G401 (cell line): ENCODE results near the gene PEX19. TPM values are rescaled to one million over a fixed set of nuclear protein-coding genes. Genes with fewer than 3 reads are reported as not detected.

Source experiments
- DNase-seq: peaks from one replicate; pipeline ENCODE4 v3.0.0-alpha.2; 2015; ENCODE audit warnings: low spot score
- in situ Hi-C: cut with HindIII; loops from 2 replicates; pipeline ENCODE4 v1.10.0; 2016; ENCODE audit warnings: low sequenced_read_pairs, mixed read lengths
- total RNA-seq: library from RNA; depleted of rRNA; stranded (reverse); fragments of >200 nt; shearing (Covaris generic); gene quantifications from 2 replicates; pipeline ENCODE4 v1.2.3, GENCODE V29; 2014

PEX19 gene
- total RNA-seq, 1 experiment from 2014 or later = 50.0 TPM

DNA sequence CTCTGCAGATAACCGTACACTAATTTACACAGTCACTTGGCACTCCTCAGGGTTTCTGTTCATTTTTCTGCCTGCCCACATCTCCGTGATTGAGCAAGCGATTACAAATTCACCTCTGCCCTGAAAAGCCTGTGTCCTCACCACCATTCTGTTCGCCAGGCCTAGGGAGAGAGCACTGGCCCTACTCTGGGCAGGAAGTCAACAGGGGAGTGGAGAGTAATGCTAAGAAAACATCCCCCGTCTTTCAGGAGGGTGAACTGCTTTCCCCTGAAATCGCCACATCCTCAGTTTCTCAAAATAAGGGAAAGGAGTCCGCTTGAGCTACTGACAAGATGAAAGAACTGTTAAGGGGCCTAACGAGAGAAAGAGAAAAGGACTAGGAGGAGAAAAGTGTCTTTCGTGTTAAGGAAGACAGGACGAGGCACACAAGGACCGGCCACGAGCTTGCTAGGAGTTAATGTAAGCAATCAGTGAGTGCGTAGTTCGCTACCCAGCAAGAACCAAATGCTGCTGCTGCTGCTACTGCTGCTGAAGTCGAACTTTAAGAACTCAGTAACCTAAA is 632 bp downstream of the PEX19 start:
- in situ Hi-C loops = loop anchor here (5.0 kb wide), 1 partner anchor 67 kb away; no protein-coding TSS in a partner anchor
- peak; percentile 31 for DNase-seq

DNA sequence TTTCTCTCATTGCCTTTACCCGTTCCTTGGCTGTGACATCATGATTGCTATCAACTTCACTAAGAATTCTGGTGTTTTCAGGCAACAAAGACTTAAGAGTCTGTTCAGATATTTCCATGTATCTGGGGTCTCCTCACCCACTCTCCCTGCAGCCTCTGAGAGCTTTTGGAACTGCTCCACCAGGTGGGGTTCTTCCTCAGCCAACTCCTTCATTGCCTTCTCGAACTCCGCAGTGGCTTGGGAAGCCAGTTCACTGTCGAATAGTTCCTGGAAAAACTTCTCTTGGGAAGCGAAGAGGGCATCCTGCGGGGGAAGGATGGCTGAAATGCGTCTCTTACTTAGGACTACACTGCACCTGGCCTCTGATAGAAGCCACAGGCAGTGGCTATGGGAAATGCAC is 2.1 kb downstream of the PEX19 start:
- in situ Hi-C loops = loop anchor here (5.0 kb wide), 1 partner anchor 66 kb away; no protein-coding TSS in a partner anchor
- no peak for DNase-seq

DNA sequence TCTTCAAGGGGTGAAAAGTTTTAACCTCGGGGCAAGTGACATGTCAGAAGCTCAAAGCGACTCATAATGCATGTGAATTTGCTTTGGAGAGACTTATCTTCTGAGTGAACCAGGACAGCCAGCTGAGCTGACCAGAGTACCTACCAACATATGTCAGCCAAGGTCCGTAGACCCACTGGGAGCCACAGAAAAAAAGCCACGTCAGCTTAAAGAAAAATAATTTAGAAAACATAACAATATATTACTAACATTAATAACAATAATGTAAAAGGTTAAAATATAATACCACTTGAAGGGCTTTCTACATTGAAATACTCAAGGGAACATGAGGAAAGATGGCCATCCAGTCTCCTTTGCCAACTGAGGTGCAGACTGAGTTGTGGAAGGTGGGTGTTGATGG is 6.9 kb downstream of the PEX19 start:
- DNase-seq = no peak
- in situ Hi-C loops = no loop called here

DNA sequence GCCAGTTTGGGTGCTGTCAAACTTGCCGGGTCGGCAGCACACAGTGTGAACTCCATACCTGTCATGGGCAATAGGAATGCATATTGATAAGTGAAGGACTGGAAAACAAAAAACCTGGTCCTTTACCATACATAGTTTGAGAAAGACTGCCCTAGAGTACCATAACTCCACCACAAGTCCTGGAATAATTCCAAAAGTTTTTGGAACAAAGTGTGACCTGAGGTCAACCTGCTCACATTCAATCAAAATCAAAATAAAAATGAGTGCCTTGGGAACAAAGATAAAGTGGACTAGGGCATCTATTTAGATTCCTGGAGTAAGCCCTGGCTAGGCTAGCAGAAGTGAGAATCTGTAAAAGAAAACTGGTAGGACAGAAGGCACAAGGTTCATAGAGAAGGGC is 7.6 kb downstream of the PEX19 start:
- no peak for DNase-seq
- in situ Hi-C loops = no loop called here

DNA sequence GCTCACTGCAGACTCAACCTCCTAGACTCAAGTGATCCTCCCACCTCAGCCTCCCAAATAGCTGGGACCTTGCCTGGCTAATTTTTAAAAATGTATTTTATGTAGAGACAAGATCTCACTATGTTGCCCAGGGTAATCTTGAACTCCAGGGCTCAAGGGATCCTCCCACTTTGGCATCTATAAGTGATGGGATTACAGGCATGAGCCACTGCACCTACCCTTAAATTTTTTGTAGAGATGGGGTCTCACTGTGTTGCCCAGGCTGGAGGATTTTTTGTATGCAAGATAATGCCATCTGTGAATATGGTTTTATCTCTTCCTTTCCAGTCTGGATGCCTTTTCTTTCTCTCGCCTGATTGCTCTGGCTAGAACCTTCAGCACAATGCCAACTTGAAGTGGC is 13.9 kb downstream of the PEX19 start:
- in situ Hi-C loops = no loop called here
- DNase-seq = no peak

DNA sequence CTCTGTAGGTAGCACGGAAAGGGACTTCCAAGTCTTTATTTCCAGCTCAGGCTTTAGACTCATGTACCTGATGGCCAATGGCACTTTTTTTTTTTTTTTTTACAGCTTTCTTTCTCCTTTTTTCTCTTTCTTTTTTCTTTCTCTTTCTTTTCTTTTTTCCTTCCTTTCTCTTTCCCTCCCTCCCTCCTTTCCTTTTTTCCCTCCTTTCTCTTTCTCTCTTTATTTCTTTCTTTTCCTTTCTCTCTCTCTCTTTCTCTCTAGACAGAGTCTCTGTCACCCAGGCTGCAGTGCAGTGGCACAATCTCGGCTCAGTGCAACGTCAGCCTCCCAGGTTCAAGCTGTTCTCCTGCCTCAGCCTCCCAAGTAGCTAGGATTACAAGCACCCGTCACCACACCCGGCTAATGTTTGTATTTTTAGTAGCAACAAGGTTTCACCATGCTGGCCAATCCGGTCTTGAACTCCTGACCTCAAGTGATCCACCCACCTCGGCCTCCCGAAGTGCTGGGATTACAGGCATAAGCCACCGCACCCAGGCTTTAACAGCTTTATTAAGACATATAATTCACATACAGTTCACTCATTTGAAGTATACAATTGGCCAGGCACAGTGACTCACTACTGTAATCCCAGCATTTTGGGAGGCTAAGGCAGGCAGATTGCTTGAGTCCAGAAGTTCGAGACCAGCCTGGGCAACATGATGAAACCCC is 17.5 kb downstream of the PEX19 start:
- in situ Hi-C loops = no loop called here
- DNase-seq = no peak

DNA sequence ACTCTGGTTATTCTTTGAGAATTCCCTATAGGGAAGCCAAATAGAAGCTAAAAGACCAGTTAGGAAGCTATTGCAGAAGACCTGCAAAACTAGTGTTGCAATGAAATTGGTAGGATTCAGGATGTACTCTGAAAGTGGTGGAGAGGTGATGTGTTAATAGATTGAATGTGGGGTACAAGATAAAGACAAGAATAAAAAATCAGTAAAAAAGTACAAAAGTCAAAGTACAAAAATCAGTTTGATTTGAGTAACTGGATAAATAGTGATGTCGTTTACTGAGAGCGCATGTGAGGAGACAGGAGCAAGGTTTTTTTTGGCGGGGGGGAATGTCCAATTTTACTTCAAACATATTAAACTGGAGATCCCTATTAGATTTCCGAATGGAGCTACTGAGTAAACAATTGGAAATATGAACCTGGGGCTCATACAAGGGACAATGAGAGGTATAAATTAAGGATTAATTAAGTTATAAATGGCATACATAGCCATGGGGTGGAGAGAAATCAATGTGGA is 20.1 kb downstream of the PEX19 start:
- DNase-seq = no peak
- in situ Hi-C loops = no loop called here

DNA sequence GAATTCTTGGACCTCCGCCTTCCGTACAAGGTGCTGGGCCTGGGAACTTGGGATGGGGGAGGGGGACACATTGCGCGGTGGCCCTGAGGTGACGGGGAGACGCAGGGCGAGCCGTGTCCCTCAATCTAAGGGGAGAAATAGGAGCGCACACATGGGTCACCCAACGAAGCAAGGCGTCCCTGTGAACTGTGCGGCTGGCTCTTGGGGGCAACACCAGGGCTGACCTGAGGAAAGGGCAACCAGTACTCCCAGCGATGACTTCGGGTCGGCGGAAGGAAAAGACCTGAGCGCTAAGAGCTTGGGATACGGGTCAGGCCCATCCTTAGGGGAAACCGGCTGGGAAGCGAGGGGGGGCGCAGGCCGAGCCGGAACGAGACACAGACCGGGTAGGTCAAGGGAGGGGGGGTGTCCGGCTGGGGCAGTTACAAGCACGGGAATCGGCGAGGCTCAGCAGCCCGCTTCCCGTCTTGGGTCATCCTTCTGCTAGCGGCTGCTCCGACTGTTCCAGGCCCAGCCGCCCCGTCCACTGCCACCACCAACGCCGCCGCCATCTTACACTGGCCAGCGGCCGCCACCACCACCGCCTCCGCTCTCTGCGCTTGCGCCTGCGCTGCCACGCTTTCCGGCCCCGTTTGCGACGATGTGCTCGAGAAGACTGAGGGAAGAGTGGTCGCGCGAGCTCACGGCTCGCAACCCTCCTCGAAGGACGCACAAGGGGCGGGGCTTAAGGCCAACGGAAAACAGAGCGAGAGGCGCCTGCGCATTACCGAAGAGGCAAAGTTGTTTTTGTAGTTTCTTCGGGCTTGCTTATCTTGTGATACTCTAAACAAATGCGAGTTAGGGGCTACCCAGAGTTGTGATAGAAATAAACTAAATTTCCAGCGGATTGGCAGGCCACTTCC is 22.8 kb downstream of the PEX19 start, which contains the start of gene DCAF8:
DCAF8 (minus strand) TSS at position 657 of the 902 bp plus-strand sequence. CDS start 18,541 bp downstream, outside the sequence.
- in situ Hi-C loops = no loop called here
- DNase-seq = peak; percentile 98

DNA sequence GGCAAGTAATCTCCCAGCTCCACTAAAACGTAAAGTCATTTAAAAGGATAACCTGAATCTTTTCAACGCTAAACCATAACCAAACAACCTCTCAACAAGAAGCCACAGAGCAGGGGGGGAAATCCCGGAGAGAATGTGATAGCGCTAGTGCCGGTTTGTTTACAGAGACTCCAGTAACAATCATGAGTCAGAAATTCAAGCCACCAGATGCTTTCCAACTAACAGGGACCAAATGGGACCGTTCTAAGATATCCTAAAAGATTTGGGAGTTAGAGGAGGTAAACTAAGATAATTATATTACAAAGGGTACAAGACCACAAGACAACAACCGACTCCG is 23.4 kb downstream of the PEX19 start:
- peak; percentile 65 for DNase-seq
- in situ Hi-C loops = no loop called here

DNA sequence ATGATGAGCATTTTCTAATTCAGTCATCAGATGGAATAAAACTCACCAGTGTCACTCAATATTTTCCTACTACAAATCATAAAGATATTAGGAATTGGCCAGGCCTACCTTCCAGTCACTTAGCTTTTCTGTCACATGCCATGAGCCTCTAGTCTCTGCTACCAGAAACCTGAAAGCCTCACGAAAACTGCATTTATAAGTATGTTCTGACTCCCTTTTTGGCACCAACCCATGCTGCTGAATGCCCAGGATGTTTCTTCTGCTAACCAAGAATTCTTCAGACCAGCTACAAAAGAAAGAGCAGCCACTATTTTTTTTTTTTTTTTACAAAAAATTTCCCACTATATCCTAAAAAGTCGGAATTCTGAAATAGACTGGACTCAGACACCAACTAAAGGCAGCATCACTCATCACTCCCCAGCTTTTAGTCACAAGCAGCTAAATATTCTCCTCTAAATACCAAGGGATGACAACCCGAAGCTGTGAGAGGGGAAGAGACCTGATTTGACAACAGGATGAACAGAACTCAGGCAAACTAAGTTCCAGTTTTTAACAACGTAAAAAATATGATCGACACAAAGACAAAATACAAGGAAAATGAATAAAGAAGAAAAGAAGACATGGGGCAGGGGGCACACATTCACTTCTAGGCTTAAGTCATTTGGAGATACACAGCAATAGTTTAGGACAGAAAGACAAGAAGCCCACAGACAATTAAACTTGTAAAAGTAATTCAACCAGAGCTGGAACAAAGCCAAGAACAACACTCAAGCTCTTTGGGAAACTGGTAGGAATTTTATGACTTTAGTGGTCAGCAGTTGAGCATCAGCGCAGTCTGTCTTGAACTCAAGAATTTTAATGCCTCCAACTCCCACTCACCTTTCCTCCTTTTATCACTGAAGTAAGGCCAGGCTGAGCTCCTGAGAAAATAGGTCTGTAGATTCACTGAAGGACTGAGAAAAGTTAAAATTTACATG is 24.2 kb downstream of the PEX19 start:
- in situ Hi-C loops = no loop called here
- no peak for DNase-seq

- in situ Hi-C loops = no loop called here
- DNase-seq = no peak
Observed at GRCh38 chr1:160258177-160258798, 26.6 kb downstream of the PEX19 start.

- no peak for DNase-seq
Observed at GRCh38 chr1:160257411-160258015, 27.4 kb downstream of the PEX19 start.

GRCh38 chr1:160256396-160257046 is 28.4 kb downstream of the PEX19 start:
- no peak for DNase-seq

More at GRCh38 chr1:160257411-160258015, 27.4 kb downstream of the PEX19 start:
- in situ Hi-C loops = no loop called here

GRCh38 chr1:160255781-160256300 is 29.1 kb downstream of the PEX19 start:
- in situ Hi-C loops = no loop called here

More at GRCh38 chr1:160256396-160257046, 28.4 kb downstream of the PEX19 start:
- in situ Hi-C loops = no loop called here

GRCh38 chr1:160251687-160252526 is 33.0 kb downstream of the PEX19 start:
- in situ Hi-C loops = no loop called here
- DNase-seq = peak; percentile 97

More at GRCh38 chr1:160255781-160256300, 29.1 kb downstream of the PEX19 start:
- DNase-seq = no peak

GRCh38 chr1:160251011-160251410 is 33.9 kb downstream of the PEX19 start:
- in situ Hi-C loops = no loop called here
- DNase-seq = peak; percentile 64
